ENCODE data around the gene PDIA2.

Gene PDIA2

GRCh38 chr16:242281-242680 is 40.7 kb upstream of the PDIA2 start:
- Histone ChIP-seq H3K27me3 (ENCODE audit: low read depth, low read length) (no peaks in the 10 kb centered on the region), H3K27ac (ENCODE audit: low read length) (no peak overlapping the region), H3K9me3 (ENCODE audit: insufficient read depth, low read length) (no peaks in the 10 kb centered on the region), H3K9ac (ENCODE audit: low read length) (no peak overlapping the region), H3K36me3 (replicated peaks; ENCODE audit: low read depth, low read length) (no peaks in the 10 kb centered on the region), H3K4me2 (ENCODE audit: low read length) (no peak overlapping the region), H4K20me1 (ENCODE audit: insufficient read depth, low read length) (peaks cover 7% of the 10 kb centered on the region; the same call in 1 of the 2 replicates), H3K4me1 (ENCODE audit: low read length) (peaks cover 8% of the 10 kb centered on the region), H3K79me2 (ENCODE audit: low read length) (no peaks in the 10 kb centered on the region), H2AFZ (ENCODE audit: low read depth, low read length) (no peak overlapping the region), H3K4me3 (ENCODE audit: low read length) (no peak overlapping the region)
- TF ChIP-seq, protein P1, sequence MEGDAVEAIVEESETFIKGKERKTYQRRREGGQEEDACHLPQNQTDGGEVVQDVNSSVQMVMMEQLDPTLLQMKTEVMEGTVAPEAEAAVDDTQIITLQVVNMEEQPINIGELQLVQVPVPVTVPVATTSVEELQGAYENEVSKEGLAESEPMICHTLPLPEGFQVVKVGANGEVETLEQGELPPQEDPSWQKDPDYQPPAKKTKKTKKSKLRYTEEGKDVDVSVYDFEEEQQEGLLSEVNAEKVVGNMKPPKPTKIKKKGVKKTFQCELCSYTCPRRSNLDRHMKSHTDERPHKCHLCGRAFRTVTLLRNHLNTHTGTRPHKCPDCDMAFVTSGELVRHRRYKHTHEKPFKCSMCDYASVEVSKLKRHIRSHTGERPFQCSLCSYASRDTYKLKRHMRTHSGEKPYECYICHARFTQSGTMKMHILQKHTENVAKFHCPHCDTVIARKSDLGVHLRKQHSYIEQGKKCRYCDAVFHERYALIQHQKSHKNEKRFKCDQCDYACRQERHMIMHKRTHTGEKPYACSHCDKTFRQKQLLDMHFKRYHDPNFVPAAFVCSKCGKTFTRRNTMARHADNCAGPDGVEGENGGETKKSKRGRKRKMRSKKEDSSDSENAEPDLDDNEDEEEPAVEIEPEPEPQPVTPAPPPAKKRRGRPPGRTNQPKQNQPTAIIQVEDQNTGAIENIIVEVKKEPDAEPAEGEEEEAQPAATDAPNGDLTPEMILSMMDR (IDR thresholded peaks at IDR 0.05; ENCODE audit: low read depth, low read length): no peak
- no peak for TF ChIP-seq EZH2phosphoT487 (IDR thresholded peaks at IDR 0.05; ENCODE audit: low read depth)

- Histone ChIP-seq H3K36me3 (replicated peaks; ENCODE audit: low read depth, low read length) (no peaks in the 10 kb centered on the region), H3K9me3 (ENCODE audit: insufficient read depth, low read length) (no peaks in the 10 kb centered on the region), H4K20me1 (ENCODE audit: insufficient read depth, low read length) (peaks cover 7% of the 10 kb centered on the region; the same call in 1 of the 2 replicates), H2AFZ (ENCODE audit: low read depth, low read length) (no peak overlapping the region), H3K4me1 (ENCODE audit: low read length) (peaks cover 8% of the 10 kb centered on the region), H3K4me2 (ENCODE audit: low read length) (no peak overlapping the region), H3K9ac (ENCODE audit: low read length) (no peak overlapping the region), H3K27ac (ENCODE audit: low read length) (no peak overlapping the region), H3K79me2 (ENCODE audit: low read length) (no peaks in the 10 kb centered on the region), H3K27me3 (ENCODE audit: low read depth, low read length) (no peaks in the 10 kb centered on the region), H3K4me3 (ENCODE audit: low read length) (no peak overlapping the region)
- TF ChIP-seq, protein P1 (IDR thresholded peaks at IDR 0.05; ENCODE audit: low read depth, low read length): no peak
- no peak for TF ChIP-seq EZH2phosphoT487 (IDR thresholded peaks at IDR 0.05; ENCODE audit: low read depth)
These were observed 39.6 kb upstream of the PDIA2 start for GRCh38 chr16:243348-243747.

DNA sequence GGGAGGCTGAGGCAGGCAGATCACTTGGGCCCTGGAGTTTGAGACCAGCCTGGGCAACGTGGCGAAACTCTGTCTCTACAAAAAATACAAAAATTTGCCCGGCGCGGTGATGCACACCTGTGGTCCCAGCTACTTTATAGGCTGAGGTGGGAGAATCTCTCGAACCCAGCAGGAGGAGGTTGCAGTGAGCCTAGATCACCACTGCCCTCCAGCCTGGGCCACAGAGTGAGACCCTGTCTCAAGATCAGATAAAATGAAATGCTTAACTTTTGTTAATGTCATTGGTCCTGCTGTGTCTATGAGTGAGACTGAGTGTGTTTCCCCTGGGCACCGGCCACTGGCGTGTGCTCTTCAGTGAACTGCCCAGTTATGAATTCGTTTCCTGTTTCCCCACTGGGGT is 37.9 kb upstream of the PDIA2 start:
- H3K4me2 ChIP-seq (ENCODE audit: low read length): no peak overlapping the region
- no peaks in the 10 kb centered on the region for H3K4me1 ChIP-seq (ENCODE audit: low read length)

GRCh38 chr16:247027-247426 is 35.9 kb upstream of the PDIA2 start:
- Histone ChIP-seq H3K27ac (ENCODE audit: low read length) (no peak overlapping the region), H3K79me2 (ENCODE audit: low read length) (no peaks in the 10 kb centered on the region), H3K9me3 (ENCODE audit: insufficient read depth, low read length) (no peaks in the 10 kb centered on the region), H3K4me2 (ENCODE audit: low read length) (no peak overlapping the region), H3K36me3 (replicated peaks; ENCODE audit: low read depth, low read length) (no peaks in the 10 kb centered on the region), H3K27me3 (ENCODE audit: low read depth, low read length) (no peaks in the 10 kb centered on the region), H4K20me1 (ENCODE audit: insufficient read depth, low read length) (no peaks in the 10 kb centered on the region), H3K4me1 (ENCODE audit: low read length) (no peaks in the 10 kb centered on the region), H3K4me3 (ENCODE audit: low read length) (no peak overlapping the region), H2AFZ (ENCODE audit: low read depth, low read length) (no peak overlapping the region), H3K9ac (ENCODE audit: low read length) (no peak overlapping the region)
- no peak for TF ChIP-seq EZH2phosphoT487 (IDR thresholded peaks at IDR 0.05; ENCODE audit: low read depth)
- TF ChIP-seq, protein P1 (IDR thresholded peaks at IDR 0.05; ENCODE audit: low read depth, low read length): no peak

More for the DNA sequence above, 37.9 kb upstream of the PDIA2 start:
- no peaks in the 10 kb centered on the region for H3K36me3 ChIP-seq (replicated peaks; ENCODE audit: low read depth, low read length)
- TF ChIP-seq, protein P1 (IDR thresholded peaks at IDR 0.05; ENCODE audit: low read depth, low read length): no peak
- TF ChIP-seq EZH2phosphoT487 (IDR thresholded peaks at IDR 0.05; ENCODE audit: low read depth): no peak
- H3K9me3 ChIP-seq (ENCODE audit: insufficient read depth, low read length): no peaks in the 10 kb centered on the region
- no peaks in the 10 kb centered on the region for H3K79me2 ChIP-seq (ENCODE audit: low read length)
- no peak overlapping the region for H3K9ac ChIP-seq (ENCODE audit: low read length)
- H3K27ac ChIP-seq (ENCODE audit: low read length): no peak overlapping the region
- no peak overlapping the region for H3K4me3 ChIP-seq (ENCODE audit: low read length)
- H2AFZ ChIP-seq (ENCODE audit: low read depth, low read length): no peak overlapping the region
- no peaks in the 10 kb centered on the region for H3K27me3 ChIP-seq (ENCODE audit: low read depth, low read length)
- H4K20me1 ChIP-seq (ENCODE audit: insufficient read depth, low read length): no peaks in the 10 kb centered on the region
